GM19372 (cell line): Measurements from ENCODE around the gene TLE4.
"Not testable (repeated sequence)": the region's sequence is repeated elsewhere in the genome, so short reads cannot be mapped to it uniquely, and the experiment has no call there.

Experiments used
- ATAC-seq: cut with Tn5 transposase; IDR thresholded peaks from one replicate; pipeline ENCODE4 v1.9.1; 2021; ENCODE audit warnings: mild to moderate bottlenecking, low read depth, moderate library complexity; ENCODE audit not compliant: unreplicated experiment

TLE4 gene

GRCh38 chr9:79571309-79572031, at the start of gene TLE4:
Gene TLE4 (plus strand): TSS chr9:79571965. CDS start chr9:79572791, 826 bp downstream.
- peak; percentile 77 for ATAC-seq

- ATAC-seq = no peak
Observed at GRCh38 chr9:79522793-79523192, 49.0 kb upstream of the TLE4 start.

GRCh38 chr9:79524266-79524665, 47.5 kb upstream of the TLE4 start:
- ATAC-seq = no peak

- ATAC-seq = no peak
Observed at GRCh38 chr9:79526149-79526672, 45.6 kb upstream of the TLE4 start.

GRCh38 chr9:79535534-79535933, 36.2 kb upstream of the TLE4 start:
- no peak for ATAC-seq

DNA sequence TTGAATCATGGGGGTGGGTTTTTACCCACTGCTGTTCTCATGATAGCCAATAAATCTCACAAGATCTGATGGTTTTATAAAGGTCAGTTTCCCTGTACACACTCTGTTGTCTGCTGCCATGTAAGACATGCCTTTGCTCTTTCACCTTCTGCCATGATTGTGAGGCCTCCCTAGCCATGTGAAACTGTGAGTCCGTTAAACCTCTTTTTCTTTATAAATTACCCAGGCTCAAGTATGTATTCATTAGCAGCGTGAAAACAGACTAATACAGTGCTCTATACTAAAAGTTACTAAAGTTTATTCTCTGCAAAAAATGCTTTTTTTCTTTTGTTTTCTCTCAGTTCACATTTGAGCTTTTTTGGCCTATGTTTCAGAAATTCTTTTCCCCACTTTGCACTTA, 33.9 kb upstream of the TLE4 start:
- no peak for ATAC-seq

DNA sequence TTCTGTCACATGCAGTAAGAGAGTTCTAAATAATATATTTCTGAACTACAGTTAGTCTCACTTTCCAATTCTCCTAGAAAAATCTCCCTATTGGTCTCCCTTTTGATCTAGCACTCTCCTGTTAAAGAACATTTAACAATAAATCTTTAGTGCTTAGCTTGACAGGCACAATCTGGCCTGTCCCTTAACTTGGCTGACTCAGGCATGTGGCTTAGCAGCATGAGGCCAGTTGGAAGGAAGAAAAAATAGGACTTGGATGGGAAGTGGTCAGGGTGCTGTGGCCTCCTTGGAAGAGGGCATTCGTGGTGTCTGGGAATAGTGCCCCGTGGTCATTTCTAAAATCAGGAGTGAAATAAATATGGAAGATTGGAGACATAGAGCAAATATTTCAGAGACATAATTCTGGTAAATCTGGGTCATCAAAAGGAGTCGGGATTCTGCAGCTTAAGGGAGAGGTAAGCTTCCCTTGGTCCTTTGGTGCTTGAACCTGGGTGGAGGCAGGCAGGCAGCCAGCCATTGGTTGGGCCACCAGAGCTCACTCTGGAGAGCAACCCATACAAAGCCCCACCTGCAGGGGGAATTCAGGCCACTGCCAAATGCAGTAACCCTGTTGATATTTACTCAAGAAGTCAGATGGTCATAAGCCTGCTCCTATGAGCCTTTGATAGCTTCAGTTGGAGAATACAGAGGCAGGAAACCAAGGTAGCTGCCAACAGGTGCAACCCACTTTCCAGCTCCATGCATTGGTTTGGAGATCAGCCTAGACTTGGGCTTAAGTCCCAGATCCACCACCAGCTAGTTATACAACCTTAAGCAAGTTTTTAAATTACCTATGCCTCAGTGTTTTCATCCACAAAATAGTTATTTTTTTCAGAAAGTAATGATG, 28.8 kb upstream of the TLE4 start:
- no peak for ATAC-seq

DNA sequence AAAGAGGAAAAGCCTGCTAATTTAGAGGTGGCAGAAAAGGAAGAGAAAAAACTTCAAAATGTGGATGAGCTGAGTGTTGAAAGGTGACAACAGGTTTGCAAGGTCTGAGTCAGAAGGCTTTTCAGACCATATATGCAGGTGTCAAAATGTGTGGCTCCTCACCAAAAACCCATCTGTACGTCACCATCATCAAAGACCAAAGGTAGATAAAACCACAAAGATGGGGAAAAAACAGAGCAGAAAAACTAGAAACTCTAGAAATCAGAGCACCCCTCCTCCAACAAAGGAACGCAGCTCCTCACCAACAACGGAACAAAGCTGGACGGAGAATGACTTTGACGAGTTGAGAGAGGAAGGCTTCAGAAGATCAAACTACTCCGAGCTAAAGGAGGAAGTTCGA, 27.4 kb upstream of the TLE4 start:
- ATAC-seq = not testable (repeated sequence)

DNA sequence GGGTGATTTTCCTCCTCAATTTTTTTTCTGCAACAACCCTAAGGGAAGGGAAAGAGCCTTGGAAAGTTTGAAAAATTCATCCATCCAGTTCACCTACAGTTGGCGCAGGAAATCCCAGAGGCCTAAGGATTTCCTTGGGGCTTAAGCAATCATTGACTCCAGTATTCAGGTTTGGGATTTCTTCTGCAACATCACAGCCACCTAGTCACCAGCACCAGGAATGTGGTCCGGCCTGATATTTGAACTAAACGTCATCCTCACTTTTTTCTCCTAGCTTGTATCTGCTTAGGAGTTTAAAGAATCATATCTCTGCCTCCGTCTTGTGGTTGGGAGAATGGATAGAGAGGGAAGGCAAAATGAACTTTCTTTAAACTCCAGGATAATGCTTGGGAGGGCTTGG, 20.2 kb upstream of the TLE4 start:
- ATAC-seq = no peak

GRCh38 chr9:79551994-79552393, 19.8 kb upstream of the TLE4 start:
- no peak for ATAC-seq

GRCh38 chr9:79555474-79556089, 16.2 kb upstream of the TLE4 start:
- ATAC-seq = no peak

DNA sequence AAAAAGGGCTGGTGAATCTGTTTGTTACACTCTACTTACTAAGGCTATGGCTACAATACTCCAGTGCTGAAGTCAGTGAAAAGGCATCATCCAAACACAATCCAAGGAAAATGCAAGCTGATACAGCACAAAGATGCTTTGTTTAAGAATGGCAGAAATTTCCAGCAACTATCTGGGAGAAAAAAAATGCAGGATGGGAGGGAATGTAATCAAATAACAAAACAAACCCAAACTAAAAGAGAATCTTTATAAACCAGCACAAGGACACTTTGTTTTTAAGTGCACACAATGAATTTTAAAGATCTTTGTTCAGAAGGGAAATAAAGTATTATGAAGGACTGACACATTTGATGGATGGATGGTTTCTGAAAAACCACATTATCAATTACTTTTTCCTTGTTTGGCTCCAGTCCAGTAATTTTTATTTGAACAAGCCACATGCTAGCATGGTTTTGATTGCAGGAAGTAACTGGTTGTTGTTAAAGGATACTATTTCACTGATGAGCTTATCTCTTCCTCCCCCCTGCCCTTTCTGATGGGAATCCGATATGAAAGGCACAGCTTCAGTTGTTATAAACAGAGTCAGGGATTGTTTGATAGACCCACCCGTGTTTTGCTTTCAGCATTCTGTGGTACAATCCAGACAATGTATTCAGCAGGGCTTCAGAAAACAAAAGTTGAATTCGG, 12.1 kb upstream of the TLE4 start:
- ATAC-seq = no peak

GRCh38 chr9:79562749-79563386, 8.9 kb upstream of the TLE4 start:
- no peak for ATAC-seq

GRCh38 chr9:79564105-79564504, 7.7 kb upstream of the TLE4 start:
- no peak for ATAC-seq

DNA sequence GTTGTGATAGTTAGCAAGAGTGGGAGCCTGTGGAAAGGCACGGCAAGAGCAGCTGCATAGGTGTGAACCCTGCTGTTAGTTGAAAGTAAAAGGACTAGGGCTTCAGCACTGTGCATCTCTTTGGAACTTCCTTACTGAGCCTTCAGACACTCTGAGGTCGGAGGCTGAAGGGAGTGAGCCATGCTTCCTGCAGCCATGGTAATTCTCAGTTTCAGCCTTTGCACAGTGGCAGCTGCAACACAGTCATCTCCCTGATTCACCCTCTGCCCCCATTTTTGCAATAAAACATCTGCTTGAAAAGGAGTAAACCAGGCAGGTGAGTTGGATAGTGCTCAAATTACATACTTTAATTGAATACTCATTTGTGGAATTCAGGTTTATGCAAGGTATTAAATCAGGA, 6.5 kb upstream of the TLE4 start:
- peak; percentile 79 for ATAC-seq

- ATAC-seq = no peak
Observed at GRCh38 chr9:79567671-79568098, 4.1 kb upstream of the TLE4 start.

GRCh38 chr9:79568337-79569101, 3.2 kb upstream of the TLE4 start:
- no peak for ATAC-seq

DNA sequence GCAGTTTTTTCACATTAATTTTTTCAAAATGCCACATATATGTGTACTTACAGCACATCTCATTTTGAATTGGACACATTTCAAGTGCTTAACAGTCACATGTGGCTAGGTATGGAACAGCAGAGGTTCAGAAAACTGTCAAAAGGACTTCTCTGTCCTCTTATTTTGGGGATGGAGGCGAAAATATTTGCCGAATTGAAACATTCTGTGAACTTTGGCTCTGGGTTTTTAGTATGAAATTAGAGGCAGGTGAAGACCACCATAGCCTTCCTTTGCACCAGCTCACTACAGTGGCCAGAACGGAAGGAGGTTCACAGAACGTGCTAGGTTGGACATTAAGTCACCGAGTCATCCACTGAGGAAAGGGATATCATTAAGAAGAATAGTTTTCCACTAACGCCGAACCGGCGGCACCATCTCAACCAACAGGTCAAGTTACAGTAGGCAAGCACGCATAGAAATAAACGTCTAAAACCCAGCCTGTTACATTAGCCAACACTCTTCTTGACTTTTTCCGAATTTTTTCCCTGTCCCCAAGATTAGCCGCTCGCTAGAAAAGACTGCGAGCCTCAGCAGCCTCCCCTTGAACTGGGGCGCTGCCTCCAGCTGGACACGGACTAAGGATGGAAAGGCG, 1.8 kb upstream of the TLE4 start:
- no peak for ATAC-seq
